Right lobe of liver (tissue), 4 donors: ENCODE results near the gene STMP1.

ENCODE experiments used
- POLR2A ChIP-seq: fragments of 450-650 bp; IDR thresholded peaks from one replicate; pipeline ENCODE4 v1.6.1; 2017; ENCODE audit warnings: antibody characterized with exemption, mild to moderate bottlenecking
- TF ChIP-seq, protein P1 (sequence below), 4 donors: fragments of 200-600 bp in 3 of 4; fragments of 450-650 bp in 1 of 4; IDR thresholded peaks; one replicate each; pipeline versions ENCODE4 v1.5.1 to v1.8.0; 2016 to 2022; ENCODE audit warnings: antibody characterized with exemption in 4 of 4, mild to moderate bottlenecking in 2 of 4
- donor health status: DM: no; HTN: no; CAD: no.
- donor health status: DM: no; HTN: no; CAD: no.
- donor health status: DM: no; HTN: yes; CAD: no.

GRCh38 chr7:135715673-135716072 is 53.4 kb downstream of the STMP1 start:
- TF ChIP-seq, protein P1, sequence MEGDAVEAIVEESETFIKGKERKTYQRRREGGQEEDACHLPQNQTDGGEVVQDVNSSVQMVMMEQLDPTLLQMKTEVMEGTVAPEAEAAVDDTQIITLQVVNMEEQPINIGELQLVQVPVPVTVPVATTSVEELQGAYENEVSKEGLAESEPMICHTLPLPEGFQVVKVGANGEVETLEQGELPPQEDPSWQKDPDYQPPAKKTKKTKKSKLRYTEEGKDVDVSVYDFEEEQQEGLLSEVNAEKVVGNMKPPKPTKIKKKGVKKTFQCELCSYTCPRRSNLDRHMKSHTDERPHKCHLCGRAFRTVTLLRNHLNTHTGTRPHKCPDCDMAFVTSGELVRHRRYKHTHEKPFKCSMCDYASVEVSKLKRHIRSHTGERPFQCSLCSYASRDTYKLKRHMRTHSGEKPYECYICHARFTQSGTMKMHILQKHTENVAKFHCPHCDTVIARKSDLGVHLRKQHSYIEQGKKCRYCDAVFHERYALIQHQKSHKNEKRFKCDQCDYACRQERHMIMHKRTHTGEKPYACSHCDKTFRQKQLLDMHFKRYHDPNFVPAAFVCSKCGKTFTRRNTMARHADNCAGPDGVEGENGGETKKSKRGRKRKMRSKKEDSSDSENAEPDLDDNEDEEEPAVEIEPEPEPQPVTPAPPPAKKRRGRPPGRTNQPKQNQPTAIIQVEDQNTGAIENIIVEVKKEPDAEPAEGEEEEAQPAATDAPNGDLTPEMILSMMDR (IDR thresholded peaks at IDR 0.05), result no peak
- TF ChIP-seq POLR2A, result no peak
